Neuronal stem cell (in vitro differentiated cells): Measurements from ENCODE around the gene CRLF1.

ENCODE experiments used
- DNase-seq: peaks from one replicate; pipeline ENCODE4 v3.0.0-alpha.2; 2013; ENCODE audit warnings: low spot score
- H2AFZ ChIP-seq: one replicate; pipeline ENCODE4 v1.6.1; 2013; ENCODE audit warnings: mild to moderate bottlenecking, low read length, inconsistent platforms
- H2AK5ac ChIP-seq: 2 replicates; pipeline ENCODE4 v1.6.1; 2013; ENCODE audit warnings: low read depth, mild to moderate bottlenecking, inconsistent platforms, low read length, moderate library complexity, mixed read lengths
- H2BK120ac ChIP-seq: 2 replicates; pipeline ENCODE4 v1.6.1; 2013; ENCODE audit warnings: low read depth, mild to moderate bottlenecking, inconsistent platforms, low read length, moderate library complexity, mixed read lengths
- H2BK12ac ChIP-seq: one replicate; pipeline ENCODE4 v1.6.1; 2013; ENCODE audit warnings: low read length, inconsistent platforms
- H2BK15ac ChIP-seq: 2 replicates; pipeline ENCODE4 v1.6.1; 2013; ENCODE audit warnings: mild to moderate bottlenecking, low read length, inconsistent platforms, mixed read lengths
- H2BK5ac ChIP-seq: one replicate; pipeline ENCODE4 v1.6.1; 2013; ENCODE audit warnings: inconsistent platforms, mild to moderate bottlenecking, low read length, moderate library complexity
- H3K14ac ChIP-seq: one replicate; pipeline ENCODE4 v1.6.1; 2013; ENCODE audit warnings: low read length, inconsistent platforms
- H3K18ac ChIP-seq: 2 replicates; pipeline ENCODE4 v1.6.1; 2013; ENCODE audit warnings: low read length, inconsistent platforms
- H3K23ac ChIP-seq: 2 replicates; pipeline ENCODE4 v1.6.1; 2013; ENCODE audit warnings: low read depth, mild to moderate bottlenecking, mixed read lengths, low read length, inconsistent platforms; ENCODE audit not compliant: poor library complexity
- H3K27ac ChIP-seq: replicated peaks from 3 replicates; pipeline ENCODE4 v1.5.1; 2013; ENCODE audit warnings: low read length, inconsistent platforms
- H3K27me3 ChIP-seq, 3 experiments: 2 replicates each; pipeline ENCODE4 v1.6.1; 2013; ENCODE audit warnings: low read length in 3 of 3, mild to moderate bottlenecking in 2 of 3, inconsistent platforms in 1 of 3, low read depth in 1 of 3, mixed read lengths in 1 of 3, moderate library complexity in 1 of 3; ENCODE audit not compliant: control insufficient read depth in 3 of 3, insufficient read depth in 3 of 3
- H3K36me3 ChIP-seq, 2 donors: replicated peaks in 1 of 2; 2 replicates each; pipeline ENCODE4 v1.6.1; 2013; ENCODE audit warnings: low read length in 2 of 2; ENCODE audit not compliant: control insufficient read depth in 2 of 2, insufficient read depth in 2 of 2
- H3K4ac ChIP-seq: 2 replicates; pipeline ENCODE4 v1.6.1; 2013; ENCODE audit warnings: inconsistent platforms, mild to moderate bottlenecking, low read length, moderate library complexity
- H3K4me1 ChIP-seq, 2 donors: 1 replicate in 1 of 2; 2 replicates in 1 of 2; pipeline ENCODE4 v1.6.1; 2013; ENCODE audit warnings: low read length in 2 of 2, low read depth in 1 of 2; ENCODE audit not compliant: control insufficient read depth in 2 of 2, insufficient read depth in 1 of 2
- H3K4me2 ChIP-seq: one replicate; pipeline ENCODE4 v1.6.1; 2013; ENCODE audit warnings: mild to moderate bottlenecking, low read length, inconsistent platforms; ENCODE audit not compliant: insufficient read depth, poor library complexity, severe bottlenecking
- H3K4me3 ChIP-seq, 2 donors: 2 replicates each; pipeline ENCODE4 v1.5.1; 2013; ENCODE audit warnings: low read length in 2 of 2, mild to moderate bottlenecking in 2 of 2, inconsistent platforms in 1 of 2, moderate library complexity in 1 of 2
- H3K79me1 ChIP-seq: one replicate; pipeline ENCODE4 v1.6.1; 2013; ENCODE audit warnings: low read depth, mild to moderate bottlenecking, inconsistent platforms, low read length, moderate library complexity
- H3K9ac ChIP-seq: one replicate; pipeline ENCODE4 v1.6.1; 2013; ENCODE audit warnings: mild to moderate bottlenecking, low read depth, low read length, inconsistent platforms; ENCODE audit not compliant: poor library complexity
- H3K9me3 ChIP-seq, 2 donors: replicated peaks in 1 of 2; 2 replicates each; pipeline versions ENCODE3 to v1.6.1; 2013; ENCODE audit warnings: low read length in 2 of 2, mild to moderate bottlenecking in 2 of 2, inconsistent platforms in 1 of 2, low read depth in 1 of 2, mixed read lengths in 1 of 2, moderate library complexity in 1 of 2; ENCODE audit not compliant: control insufficient read depth in 2 of 2, insufficient read depth in 1 of 2
- H4K8ac ChIP-seq: one replicate; pipeline ENCODE4 v1.6.1; 2013; ENCODE audit warnings: low read depth, mild to moderate bottlenecking, inconsistent platforms, low read length, moderate library complexity
- H4K91ac ChIP-seq: one replicate; pipeline ENCODE4 v1.6.1; 2013; ENCODE audit warnings: low read length, low read depth, mild to moderate bottlenecking, inconsistent platforms; ENCODE audit not compliant: poor library complexity
- WGBS, 2 donors: extraction: QIAGEN DNeasy Blood & Tissue Kit; methylation state at CpG; one replicate each; pipeline ENCODE4 v1.1.7; 2013; ENCODE audit warnings: missing lambda C conversion rate in 2 of 2, mixed read lengths in 1 of 2; ENCODE audit not compliant: insufficient read length in 2 of 2, insufficient replicate concordance in 1 of 2; ENCODE audit errors: extremely low coverage in 2 of 2; 5-methylcytosine and 5-hydroxymethylcytosine counted together

Gene CRLF1

GRCh38 chr19:18577365-18577914, 29.2 kb downstream of the CRLF1 start:
- H2BK120ac ChIP-seq = no peak overlapping the region
- no peak overlapping the region for H2BK12ac ChIP-seq
- H3K79me1 ChIP-seq = peaks cover 10% of the 10 kb centered on the region
- H3K4me3 ChIP-seq = no peak overlapping the region
- H3K27me3 ChIP-seq = no peaks in the 10 kb centered on the region
- no peak overlapping the region for H2BK5ac ChIP-seq
- no peak overlapping the region for H3K18ac ChIP-seq
- H3K27ac ChIP-seq = no peak overlapping the region
- H3K4ac ChIP-seq = no peak overlapping the region
- no peak overlapping the region for H3K4me2 ChIP-seq
- H4K8ac ChIP-seq = no peak overlapping the region
- no peak overlapping the region for H2BK15ac ChIP-seq
- H2AFZ ChIP-seq = no peak overlapping the region
- H3K4me1 ChIP-seq = peaks cover 9% of the 10 kb centered on the region in 2 donors
- WGBS, 2 donors = no CpG with 5 or more reads among the region's 21 CpGs
- peaks cover 29 to 54% of the 10 kb centered on the region in 2 donors for H3K36me3 ChIP-seq
- no peak overlapping the region for H4K91ac ChIP-seq
- H3K14ac ChIP-seq = no peak overlapping the region
- H3K9ac ChIP-seq = no peak overlapping the region
- H3K23ac ChIP-seq = no peak overlapping the region
- H2AK5ac ChIP-seq = no peak overlapping the region
- no peak for DNase-seq
- no peaks in the 10 kb centered on the region for H3K9me3 ChIP-seq

GRCh38 chr19:18576383-18576782, 30.2 kb downstream of the CRLF1 start:
- Histone ChIP-seq H3K23ac (no peak overlapping the region), H2BK15ac (no peak overlapping the region), H3K9me3 (no peaks in the 10 kb centered on the region), H3K36me3 (peaks cover 29 to 54% of the 10 kb centered on the region in 2 donors), H3K4me3 (no peak overlapping the region), H3K14ac (no peak overlapping the region), H3K4me1 (peaks cover 10 to 11% of the 10 kb centered on the region in 2 donors), H2AK5ac (no peak overlapping the region), H3K9ac (no peak overlapping the region), H3K18ac (no peak overlapping the region), H3K4ac (no peak overlapping the region), H4K91ac (no peak overlapping the region), H2BK12ac (no peak overlapping the region), H3K79me1 (peaks cover 13% of the 10 kb centered on the region), H4K8ac (no peak overlapping the region), H3K27ac (no peak overlapping the region), H3K27me3 (no peaks in the 10 kb centered on the region), H2AFZ (no peak overlapping the region), H2BK5ac (no peak overlapping the region), H3K4me2 (no peak overlapping the region), H2BK120ac (no peak overlapping the region)
- DNase-seq = no peak
- WGBS, 2 donors = no CpG with 5 or more reads among the region's 8 CpGs

- H2BK12ac ChIP-seq = no peak overlapping the region
Observed at GRCh38 chr19:18574691-18575291, 31.8 kb downstream of the CRLF1 start.

GRCh38 chr19:18571564-18572344, 34.8 kb downstream of the CRLF1 start, which contains the start of gene UBA52:
Gene UBA52, plus strand, starts transcription at chr19:18571857. Its CDS starts 1,444 bp downstream, at chr19:18573301.
- Histone ChIP-seq H3K14ac (peak within 1 kb of the TSS; percentile 97), H3K4ac (no peak within 1 kb of the TSS), H2AFZ (peak within 1 kb of the TSS; percentile 84), H4K8ac (peak within 1 kb of the TSS; percentile 65), H3K36me3 (peaks cover 54 to 75% of the 10 kb centered on the region in 2 donors), H2BK120ac (no peak within 1 kb of the TSS), H3K27ac (peak within 1 kb of the TSS; percentile 71), H2BK5ac (peak within 1 kb of the TSS; percentile 66), H3K79me1 (peaks cover 14% of the 10 kb centered on the region), H4K91ac (no peak within 1 kb of the TSS), H2BK12ac (peak within 1 kb of the TSS; percentile 41), H3K4me3 (peak within 1 kb of the TSS; percentile 91 to 100), H3K23ac (peak within 1 kb of the TSS; percentile 99), H3K4me2 (peak within 1 kb of the TSS; percentile 91), H3K27me3 (no peaks in the 10 kb centered on the region), H2BK15ac (no peak within 1 kb of the TSS), H3K18ac (peak within 1 kb of the TSS; percentile 97), H3K4me1 (peaks cover 10 to 13% of the 10 kb centered on the region in 2 donors), H2AK5ac (peak within 1 kb of the TSS; percentile 98), H3K9ac (peak within 1 kb of the TSS; percentile 98), H3K9me3 (no peaks in the 10 kb centered on the region)
- no CpG with 5 or more reads among the region's 75 CpGs for WGBS, 2 donors
- peak; percentile 97 for DNase-seq

More at GRCh38 chr19:18574691-18575291, 31.8 kb downstream of the CRLF1 start:
- Histone ChIP-seq H2BK120ac (no peak overlapping the region), H3K9ac (no peak overlapping the region), H2AK5ac (no peak overlapping the region), H2BK5ac (no peak overlapping the region), H3K4ac (no peak overlapping the region), H3K4me1 (peaks cover 10 to 13% of the 10 kb centered on the region in 2 donors), H3K14ac (no peak overlapping the region), H3K79me1 (peaks cover 13% of the 10 kb centered on the region), H3K27ac (no peak overlapping the region), H4K8ac (no peak overlapping the region), H3K18ac (no peak overlapping the region), H3K27me3 (no peaks in the 10 kb centered on the region), H3K4me2 (no peak overlapping the region), H4K91ac (no peak overlapping the region), H3K4me3 (peak overlapping the region in 1 of 2 donors; percentile 29), H3K36me3 (peaks cover 29 to 58% of the 10 kb centered on the region in 2 donors), H2BK15ac (no peak overlapping the region), H3K9me3 (no peaks in the 10 kb centered on the region), H3K23ac (peak overlapping the region; percentile 65), H2AFZ (no peak overlapping the region)
- WGBS, 2 donors = no CpG with 5 or more reads among the region's 18 CpGs
- DNase-seq = no peak
